ENCODE data around the gene ITGB3BP. TPM values are rescaled to one million over a fixed set of nuclear protein-coding genes. Genes with fewer than 3 reads are reported as not detected.

The ITGB3BP gene
- total RNA-seq, 1 experiment from 2014 or later, result 47.2 TPM

DNA sequence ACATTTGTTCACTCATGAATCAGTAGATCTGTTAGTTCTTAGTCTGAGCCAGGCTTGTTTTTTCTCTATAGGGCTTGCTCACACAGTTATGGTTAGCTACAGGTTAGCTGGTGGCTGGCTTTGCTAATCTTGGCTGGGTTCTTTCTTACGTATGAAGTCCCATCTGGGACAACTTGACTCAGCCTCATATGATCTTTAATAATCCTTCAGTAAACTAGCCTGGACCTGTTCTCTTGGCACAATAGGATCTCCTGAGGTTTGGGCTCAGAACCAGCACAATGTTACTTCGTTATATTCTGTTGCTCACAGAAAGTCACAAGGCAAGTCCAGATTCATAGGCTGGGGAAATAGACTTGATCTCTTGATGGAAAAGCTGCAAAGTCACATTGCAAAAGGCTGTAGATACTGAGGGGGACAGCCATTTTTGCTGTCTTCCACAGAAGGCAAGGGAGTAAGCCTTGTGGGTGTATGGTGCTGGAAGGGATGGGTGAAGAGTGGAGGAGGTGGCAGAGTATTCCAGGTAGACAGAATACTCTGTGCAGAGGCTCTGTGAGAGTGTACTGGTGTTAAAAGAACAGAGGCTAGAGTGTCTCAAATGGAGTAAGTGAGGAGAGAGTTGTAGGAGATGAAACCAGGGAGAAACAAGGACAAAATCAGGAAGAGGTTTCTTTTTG, 24.7 kb upstream of the ITGB3BP start:
- no CpG with 5 or more reads among the region's 2 CpGs for WGBS (ENCODE audit: extremely low coverage, insufficient read length, low lambda C conversion rate)
- H4K91ac ChIP-seq (ENCODE audit: insufficient read length, low read depth, low read length), result no peak overlapping the region
- Mint-ChIP-seq H3K27ac (no peak overlapping the region), H3K4me1 (no peaks in the 10 kb centered on the region), H3K36me3 (ENCODE audit: insufficient read depth in 1 of 3, low read depth in 3 of 3) (no peaks in the 10 kb centered on the region; a peak in 1 of 7 replicates), H3K27me3 (ENCODE audit: low read depth) (no peaks in the 10 kb centered on the region), H3K9me3 (no peaks in the 10 kb centered on the region), H3K4me3 (no peak overlapping the region)
- no peak overlapping the region for H3K9ac ChIP-seq (ENCODE audit: extremely low read depth, insufficient read length, low read length)
- no peak overlapping the region for H2BK12ac ChIP-seq (ENCODE audit: insufficient read length, low read depth, low read length)
- no peaks in the 10 kb centered on the region for H3K9me3 ChIP-seq (ENCODE audit: control insufficient read depth, low read depth, low read length)
- DNase-seq, result no peak
- H3K23ac ChIP-seq (ENCODE audit: insufficient read length, low read depth, low read length), result no peak overlapping the region
- no peak overlapping the region for H4K8ac ChIP-seq (replicated peaks; ENCODE audit: insufficient read length, low read depth, low read length)
- no peak overlapping the region for H2BK15ac ChIP-seq (ENCODE audit: low read depth, low read length)
- no peak overlapping the region for H2BK20ac ChIP-seq (ENCODE audit: low read depth, low read length, poor library complexity, severe bottlenecking)
- H3K14ac ChIP-seq (ENCODE audit: insufficient read depth, low read length), result no peak overlapping the region
- H2AFZ ChIP-seq (ENCODE audit: low read length), result no peak overlapping the region
- H3T11ph ChIP-seq (ENCODE audit: low read length), result no peak overlapping the region
- no peak overlapping the region for H3K4ac ChIP-seq (ENCODE audit: low read depth, low read length)
- TF ChIP-seq, protein P1, sequence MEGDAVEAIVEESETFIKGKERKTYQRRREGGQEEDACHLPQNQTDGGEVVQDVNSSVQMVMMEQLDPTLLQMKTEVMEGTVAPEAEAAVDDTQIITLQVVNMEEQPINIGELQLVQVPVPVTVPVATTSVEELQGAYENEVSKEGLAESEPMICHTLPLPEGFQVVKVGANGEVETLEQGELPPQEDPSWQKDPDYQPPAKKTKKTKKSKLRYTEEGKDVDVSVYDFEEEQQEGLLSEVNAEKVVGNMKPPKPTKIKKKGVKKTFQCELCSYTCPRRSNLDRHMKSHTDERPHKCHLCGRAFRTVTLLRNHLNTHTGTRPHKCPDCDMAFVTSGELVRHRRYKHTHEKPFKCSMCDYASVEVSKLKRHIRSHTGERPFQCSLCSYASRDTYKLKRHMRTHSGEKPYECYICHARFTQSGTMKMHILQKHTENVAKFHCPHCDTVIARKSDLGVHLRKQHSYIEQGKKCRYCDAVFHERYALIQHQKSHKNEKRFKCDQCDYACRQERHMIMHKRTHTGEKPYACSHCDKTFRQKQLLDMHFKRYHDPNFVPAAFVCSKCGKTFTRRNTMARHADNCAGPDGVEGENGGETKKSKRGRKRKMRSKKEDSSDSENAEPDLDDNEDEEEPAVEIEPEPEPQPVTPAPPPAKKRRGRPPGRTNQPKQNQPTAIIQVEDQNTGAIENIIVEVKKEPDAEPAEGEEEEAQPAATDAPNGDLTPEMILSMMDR (conservative IDR thresholded peaks at IDR 0.05), result no peak
- H3K27me3 ChIP-seq (ENCODE audit: insufficient read depth, low read length), result no peaks in the 10 kb centered on the region
- H3K4me2 ChIP-seq (ENCODE audit: insufficient read depth, insufficient read length, low read length), result no peak overlapping the region
- H2BK120ac ChIP-seq (ENCODE audit: low read depth, low read length, poor library complexity, severe bottlenecking), result no peak overlapping the region
- H3K56ac ChIP-seq (ENCODE audit: insufficient read length, low read depth, low read length), result no peak overlapping the region
- H4K5ac ChIP-seq (ENCODE audit: insufficient read length, low read depth, low read length), result no peak overlapping the region
- H3K23me2 ChIP-seq (ENCODE audit: insufficient read length, low read depth, low read length, poor library complexity, severe bottlenecking), result no peaks in the 10 kb centered on the region
- H3K4me1 ChIP-seq (ENCODE audit: insufficient read depth, low read length), result no peaks in the 10 kb centered on the region
- H2BK5ac ChIP-seq (ENCODE audit: insufficient read length, low read length), result no peak overlapping the region
- no peak overlapping the region for H3K18ac ChIP-seq (ENCODE audit: insufficient read length, low read depth, low read length)
- H2AK5ac ChIP-seq (ENCODE audit: insufficient read length, low read length), result no peak overlapping the region
- no peaks in the 10 kb centered on the region for H4K20me1 ChIP-seq (ENCODE audit: control insufficient read depth, insufficient read depth, insufficient read length)
- H3K79me1 ChIP-seq (ENCODE audit: insufficient read depth, low read depth, low read length, poor library complexity, severe bottlenecking), result no peaks in the 10 kb centered on the region
- no peak overlapping the region for H3K27ac ChIP-seq (ENCODE audit: insufficient read length, low read depth, low read length)
- no peaks in the 10 kb centered on the region for H3K79me2 ChIP-seq (ENCODE audit: insufficient read depth, low read length)

All from H9 (cell line).